Spinal cord (tissue), 10 donors: ENCODE measurements around the gene MCUB. TPM values are rescaled to one million over a fixed set of nuclear protein-coding genes. Genes with fewer than 3 reads are reported as not detected.

Experiments
- DNase-seq, 6 donors: peaks; one replicate each; pipeline versions ENCODE4 v3.0.0 to v3.0.0-alpha.2; 2013 to 2015; ENCODE audit warnings: low spot score in 6 of 6, low read depth in 4 of 6
- H3K27ac ChIP-seq: one replicate; pipeline ENCODE4 v1.5.1; 2013; ENCODE audit warnings: low read depth, low read length, control low read depth
- H3K27me3 ChIP-seq: one replicate; pipeline ENCODE4 v1.6.1; 2013; ENCODE audit warnings: low read length; ENCODE audit not compliant: control insufficient read depth, insufficient read depth
- H3K36me3 ChIP-seq: one replicate; pipeline ENCODE4 v1.6.1; 2013; ENCODE audit warnings: low read length; ENCODE audit not compliant: control insufficient read depth, insufficient read depth
- H3K4me1 ChIP-seq: one replicate; pipeline ENCODE4 v1.6.1; 2013; ENCODE audit warnings: low read length; ENCODE audit not compliant: control insufficient read depth, insufficient read depth
- H3K4me3 ChIP-seq: one replicate; pipeline ENCODE4 v1.5.1; 2013; ENCODE audit warnings: low read depth, low read length, control low read depth
- H3K9me3 ChIP-seq: one replicate; pipeline ENCODE4 v1.6.1; 2013; ENCODE audit warnings: low read length; ENCODE audit not compliant: control insufficient read depth, insufficient read depth
- WGBS: methylation state at CpG from one replicate; pipeline ENCODE4 v1.1.5; 2013; ENCODE audit warnings: missing lambda C conversion rate; ENCODE audit not compliant: insufficient coverage; 5-methylcytosine and 5-hydroxymethylcytosine counted together
- polyA plus RNA-seq, 2 donors: library from polyadenylated mRNA; unstranded; fragments of 120-200 nt; gene quantifications; one replicate each; pipeline ENCODE4 v1.2.1, GENCODE V29; 2013; ENCODE audit not compliant: insufficient read length in 2 of 2
- total RNA-seq, 2 donors: library from RNA; depleted of rRNA in 1 of 2; stranded (reverse); fragments of 120-200 nt in 1 of 2; fragments of >200 nt in 1 of 2; gene quantifications; one replicate each; pipeline versions ENCODE4 v1.2.3 to v1.2.4, GENCODE V29; 2013 to 2014
- donor health status: healthy.

MCUB gene
- total and polyA plus RNA-seq, 4 donors = 9.4 to 21.7 (median 18.8) TPM

GRCh38 chr4:109703664-109704361 lies 143.8 kb downstream of the MCUB start:
- peak in 1 of 6 donors; percentile 34 for DNase-seq
- no peaks in the 10 kb centered on the region for H3K27me3 ChIP-seq
- peaks cover 17% of the 10 kb centered on the region for H3K4me1 ChIP-seq
- H3K9me3 ChIP-seq = no peaks in the 10 kb centered on the region
- no peaks in the 10 kb centered on the region for H3K36me3 ChIP-seq
- peak overlapping the region; percentile 91 for H3K27ac ChIP-seq
- 0% methylated on average over 5 of the region's 11 CpGs for WGBS
- peak overlapping the region; percentile 90 for H3K4me3 ChIP-seq

DNA sequence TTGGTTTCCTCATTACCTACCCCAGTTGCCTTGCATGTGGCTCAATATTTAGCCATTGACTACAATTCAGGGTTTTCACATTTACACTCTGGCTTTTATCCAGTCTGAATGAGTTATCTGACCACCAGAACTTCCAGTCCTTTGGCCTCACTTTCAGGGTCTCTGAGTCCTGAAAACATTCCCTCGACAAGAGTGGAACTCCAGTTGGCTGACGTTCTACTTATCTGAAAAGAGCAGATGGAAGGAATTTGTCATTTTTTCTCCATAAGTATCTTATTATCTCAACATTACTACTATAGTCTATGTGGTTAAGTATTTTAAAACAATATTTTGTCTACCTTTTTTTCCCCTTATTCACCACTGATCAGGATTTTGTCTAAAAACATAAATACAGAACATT lies 148.4 kb downstream of the MCUB start:
- Histone ChIP-seq H3K4me3 (no peak overlapping the region), H3K4me1 (peaks cover 2% of the 10 kb centered on the region), H3K9me3 (no peaks in the 10 kb centered on the region), H3K27me3 (no peaks in the 10 kb centered on the region), H3K27ac (no peak overlapping the region), H3K36me3 (no peaks in the 10 kb centered on the region)
- no peak for DNase-seq
- no CpG with 5 or more reads among the region's 2 CpGs for WGBS

GRCh38 chr4:109708990-109709389 lies 148.9 kb downstream of the MCUB start:
- no peak for DNase-seq
- WGBS = 88% methylated on average over 1 of the region's 1 CpG
- Histone ChIP-seq H3K4me1 (no peaks in the 10 kb centered on the region), H3K36me3 (no peaks in the 10 kb centered on the region), H3K9me3 (no peaks in the 10 kb centered on the region), H3K4me3 (no peak overlapping the region), H3K27ac (no peak overlapping the region), H3K27me3 (no peaks in the 10 kb centered on the region)

- WGBS = no CpG with 5 or more reads among the region's 3 CpGs
- Histone ChIP-seq H3K27ac (no peak overlapping the region), H3K27me3 (no peaks in the 10 kb centered on the region), H3K4me1 (no peaks in the 10 kb centered on the region), H3K36me3 (no peaks in the 10 kb centered on the region), H3K9me3 (no peaks in the 10 kb centered on the region), H3K4me3 (no peak overlapping the region)
- DNase-seq = no peak
These were observed 153.5 kb downstream of the MCUB start for GRCh38 chr4:109713500-109713899.

- Histone ChIP-seq H3K27me3 (no peaks in the 10 kb centered on the region), H3K4me3 (no peak overlapping the region), H3K9me3 (no peaks in the 10 kb centered on the region), H3K36me3 (no peaks in the 10 kb centered on the region), H3K4me1 (no peaks in the 10 kb centered on the region), H3K27ac (no peak overlapping the region)
- no peak for DNase-seq
- WGBS = no CpG with 5 or more reads among the region's 1 CpG
These were observed 158.7 kb downstream of the MCUB start for GRCh38 chr4:109718759-109719158.

- H3K36me3 ChIP-seq = no peaks in the 10 kb centered on the region
- DNase-seq = no peak
- no peak overlapping the region for H3K27ac ChIP-seq
- no peaks in the 10 kb centered on the region for H3K27me3 ChIP-seq
- H3K4me3 ChIP-seq = no peak overlapping the region
- WGBS = no CpG with 5 or more reads among the region's 4 CpGs
- no peaks in the 10 kb centered on the region for H3K4me1 ChIP-seq
- H3K9me3 ChIP-seq = no peaks in the 10 kb centered on the region
These were observed 159.6 kb downstream of the MCUB start for GRCh38 chr4:109719604-109720003.

DNA sequence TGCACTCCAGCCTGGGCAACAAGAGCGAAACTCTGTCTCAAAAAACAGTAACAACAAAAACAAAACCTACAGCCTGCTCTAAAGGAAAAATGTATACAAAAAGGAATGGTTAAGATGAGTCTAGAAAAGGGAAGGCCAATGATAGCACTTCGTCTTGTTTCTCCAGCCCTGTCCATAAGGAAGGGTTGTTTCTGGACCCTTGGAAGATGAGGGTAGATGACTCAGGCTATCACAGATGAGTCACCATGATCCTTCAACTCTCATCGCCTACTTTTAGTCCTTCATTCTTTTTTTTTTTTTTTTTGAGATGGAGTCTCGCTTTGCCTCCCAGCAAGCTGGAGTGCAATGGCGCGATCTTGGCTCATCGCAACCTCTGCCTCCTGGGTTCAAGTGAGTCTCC lies 161.0 kb downstream of the MCUB start:
- DNase-seq = no peak
- H3K4me1 ChIP-seq = no peaks in the 10 kb centered on the region
- no peak overlapping the region for H3K4me3 ChIP-seq
- no peak overlapping the region for H3K27ac ChIP-seq
- 89% methylated on average over 4 of the region's 7 CpGs for WGBS
- H3K36me3 ChIP-seq = no peaks in the 10 kb centered on the region
- no peaks in the 10 kb centered on the region for H3K9me3 ChIP-seq
- no peaks in the 10 kb centered on the region for H3K27me3 ChIP-seq

GRCh38 chr4:109722357-109722756 lies 162.3 kb downstream of the MCUB start:
- Histone ChIP-seq H3K4me1 (no peaks in the 10 kb centered on the region), H3K4me3 (no peak overlapping the region), H3K27me3 (no peaks in the 10 kb centered on the region), H3K27ac (no peak overlapping the region), H3K36me3 (no peaks in the 10 kb centered on the region), H3K9me3 (no peaks in the 10 kb centered on the region)
- DNase-seq = no peak

DNA sequence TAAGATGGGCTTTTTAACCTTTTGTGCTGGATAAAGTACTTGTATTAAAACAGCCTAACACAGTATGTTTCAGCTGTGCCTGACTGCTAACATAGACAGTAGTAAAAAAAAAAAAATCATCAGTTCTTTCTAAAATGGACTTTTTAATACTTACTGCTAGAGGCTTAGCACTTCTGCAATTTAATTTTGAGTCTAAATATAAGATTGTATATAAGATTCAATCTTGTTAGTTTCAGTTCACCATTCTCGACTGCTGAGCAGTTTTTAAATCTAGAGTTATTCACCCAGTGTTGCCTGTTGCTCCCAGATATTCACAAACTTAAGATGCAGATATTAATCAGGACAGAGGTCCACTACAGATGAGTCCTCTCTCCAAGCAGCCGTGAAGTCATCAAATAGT lies 163.1 kb downstream of the MCUB start:
- no peak overlapping the region for H3K27ac ChIP-seq
- H3K4me3 ChIP-seq = no peak overlapping the region
- no peaks in the 10 kb centered on the region for H3K9me3 ChIP-seq
- 72% methylated on average over 2 of the region's 2 CpGs for WGBS
- no peaks in the 10 kb centered on the region for H3K4me1 ChIP-seq
- H3K27me3 ChIP-seq = no peaks in the 10 kb centered on the region
- no peak for DNase-seq
- no peaks in the 10 kb centered on the region for H3K36me3 ChIP-seq

- DNase-seq = no peak
- Histone ChIP-seq H3K27ac (no peak overlapping the region), H3K4me3 (no peak overlapping the region), H3K36me3 (no peaks in the 10 kb centered on the region), H3K9me3 (no peaks in the 10 kb centered on the region), H3K4me1 (peaks cover 6% of the 10 kb centered on the region), H3K27me3 (no peaks in the 10 kb centered on the region)
- 92% methylated on average over 4 of the region's 6 CpGs for WGBS
These were observed 168.3 kb downstream of the MCUB start for GRCh38 chr4:109728385-109728784.
